Muscle layer of colon (tissue), 2 donors: ENCODE measurements around the gene PCK2.

ENCODE experiments used
- H3K27ac ChIP-seq: one replicate; pipeline ENCODE4 v1.7.0; 2013; ENCODE audit warnings: low read depth, mild to moderate bottlenecking, low read length, moderate library complexity
- H3K27me3 ChIP-seq, 2 donors: one replicate each; pipeline ENCODE4 v1.7.0; 2013; ENCODE audit warnings: low read length in 2 of 2, mild to moderate bottlenecking in 2 of 2; ENCODE audit not compliant: insufficient read depth in 2 of 2, control insufficient read depth in 1 of 2
- H3K36me3 ChIP-seq: one replicate; pipeline ENCODE4 v1.7.0; 2013; ENCODE audit warnings: mild to moderate bottlenecking, low read length; ENCODE audit not compliant: insufficient read depth
- H3K4me1 ChIP-seq: one replicate; pipeline ENCODE4 v1.7.0; 2013; ENCODE audit warnings: mild to moderate bottlenecking, low read length; ENCODE audit not compliant: insufficient read depth
- H3K4me3 ChIP-seq, 2 donors: one replicate each; pipeline ENCODE4 v1.7.0; 2013; ENCODE audit warnings: low read length in 2 of 2, low read depth in 1 of 2, mild to moderate bottlenecking in 1 of 2, moderate library complexity in 1 of 2
- H3K9ac ChIP-seq: one replicate; pipeline ENCODE4 v1.7.0; 2013; ENCODE audit warnings: low read length
- H3K9me3 ChIP-seq: one replicate; pipeline ENCODE4 v1.7.0; 2013; ENCODE audit warnings: mild to moderate bottlenecking, low read length
- donor health status: abdominal sarcoma.
- donor health status: Adenocarcinoma of cecum.

PCK2 gene

GRCh38 chr14:24115422-24116127, 21.5 kb downstream of the PCK2 start:
- Histone ChIP-seq H3K9ac (peak overlapping the region; percentile 59), H3K4me3 (peak overlapping the region; percentile 84 to 87), H3K4me1 (peaks cover 19% of the 10 kb centered on the region), H3K27me3 (no peaks in the 10 kb centered on the region), H3K36me3 (peaks cover 28% of the 10 kb centered on the region), H3K9me3 (no peaks in the 10 kb centered on the region), H3K27ac (peak overlapping the region; percentile 93)

GRCh38 chr14:24116128-24116814, 22.2 kb downstream of the PCK2 start:
- no peaks in the 10 kb centered on the region for H3K9me3 ChIP-seq
- H3K27ac ChIP-seq: no peak overlapping the region
- H3K36me3 ChIP-seq: peaks cover 35% of the 10 kb centered on the region
- H3K4me1 ChIP-seq: peaks cover 19% of the 10 kb centered on the region
- H3K9ac ChIP-seq: peak overlapping the region; percentile 59
- peak overlapping the region in 1 of 2 donors; percentile 84 for H3K4me3 ChIP-seq
- H3K27me3 ChIP-seq: no peaks in the 10 kb centered on the region

GRCh38 chr14:24117179-24117578, 23.1 kb downstream of the PCK2 start:
- Histone ChIP-seq H3K27ac (no peak overlapping the region), H3K27me3 (no peaks in the 10 kb centered on the region), H3K9me3 (no peaks in the 10 kb centered on the region), H3K4me1 (peaks cover 19% of the 10 kb centered on the region), H3K36me3 (peaks cover 41% of the 10 kb centered on the region), H3K4me3 (no peak overlapping the region), H3K9ac (no peak overlapping the region)

GRCh38 chr14:24119691-24120090, 25.6 kb downstream of the PCK2 start:
- Histone ChIP-seq H3K9ac (no peak overlapping the region), H3K4me3 (no peak overlapping the region), H3K27ac (no peak overlapping the region), H3K9me3 (no peaks in the 10 kb centered on the region), H3K4me1 (peaks cover 16% of the 10 kb centered on the region), H3K36me3 (peaks cover 54% of the 10 kb centered on the region), H3K27me3 (no peaks in the 10 kb centered on the region)

- H3K27ac ChIP-seq: no peak overlapping the region
- H3K4me1 ChIP-seq: peaks cover 6% of the 10 kb centered on the region
- no peaks in the 10 kb centered on the region for H3K9me3 ChIP-seq
- no peak overlapping the region for H3K4me3 ChIP-seq
- no peak overlapping the region for H3K9ac ChIP-seq
- H3K36me3 ChIP-seq: peaks cover 54% of the 10 kb centered on the region
- H3K27me3 ChIP-seq: no peaks in the 10 kb centered on the region
These were observed 27.1 kb downstream of the PCK2 start for GRCh38 chr14:24121210-24121609.

GRCh38 chr14:24122416-24122815, 28.3 kb downstream of the PCK2 start:
- Histone ChIP-seq H3K9me3 (no peaks in the 10 kb centered on the region), H3K9ac (no peak overlapping the region), H3K4me3 (no peak overlapping the region), H3K36me3 (peaks cover 52% of the 10 kb centered on the region), H3K27ac (no peak overlapping the region), H3K27me3 (no peaks in the 10 kb centered on the region), H3K4me1 (no peaks in the 10 kb centered on the region)

- H3K9me3 ChIP-seq: no peaks in the 10 kb centered on the region
- H3K4me1 ChIP-seq: no peaks in the 10 kb centered on the region
- no peak overlapping the region for H3K9ac ChIP-seq
- no peak overlapping the region for H3K4me3 ChIP-seq
- no peak overlapping the region for H3K27ac ChIP-seq
- H3K27me3 ChIP-seq: no peaks in the 10 kb centered on the region
- H3K36me3 ChIP-seq: peaks cover 47% of the 10 kb centered on the region
These were observed 28.8 kb downstream of the PCK2 start for GRCh38 chr14:24122898-24123297.

- H3K27ac ChIP-seq: no peak overlapping the region
- peaks cover 39% of the 10 kb centered on the region for H3K36me3 ChIP-seq
- H3K9ac ChIP-seq: no peak overlapping the region
- H3K4me1 ChIP-seq: no peaks in the 10 kb centered on the region
- H3K27me3 ChIP-seq: no peaks in the 10 kb centered on the region
- no peak overlapping the region for H3K4me3 ChIP-seq
- no peaks in the 10 kb centered on the region for H3K9me3 ChIP-seq
These were observed 29.6 kb downstream of the PCK2 start for GRCh38 chr14:24123424-24124417.

GRCh38 chr14:24126939-24127338, 32.8 kb downstream of the PCK2 start:
- Histone ChIP-seq H3K27me3 (no peaks in the 10 kb centered on the region), H3K9me3 (no peaks in the 10 kb centered on the region), H3K4me1 (no peaks in the 10 kb centered on the region), H3K9ac (no peak overlapping the region), H3K4me3 (no peak overlapping the region), H3K27ac (no peak overlapping the region), H3K36me3 (peaks cover 12% of the 10 kb centered on the region)

GRCh38 chr14:24127673-24128072, 33.6 kb downstream of the PCK2 start:
- Histone ChIP-seq H3K27me3 (no peaks in the 10 kb centered on the region), H3K27ac (no peak overlapping the region), H3K4me3 (no peak overlapping the region), H3K36me3 (peaks cover 12% of the 10 kb centered on the region), H3K4me1 (no peaks in the 10 kb centered on the region), H3K9me3 (no peaks in the 10 kb centered on the region), H3K9ac (no peak overlapping the region)

GRCh38 chr14:24129410-24129998, 35.4 kb downstream of the PCK2 start:
- Histone ChIP-seq H3K27ac (no peak overlapping the region), H3K4me3 (no peak overlapping the region), H3K9ac (no peak overlapping the region)

More at GRCh38 chr14:24129410-24129998, 35.4 kb downstream of the PCK2 start:
- Histone ChIP-seq H3K36me3 (no peaks in the 10 kb centered on the region), H3K27me3 (no peaks in the 10 kb centered on the region), H3K9me3 (no peaks in the 10 kb centered on the region), H3K4me1 (no peaks in the 10 kb centered on the region)
